GM10266 (cell line): ENCODE measurements around the gene ICA1.

ENCODE experiments used
- DNase-seq: peaks from one replicate; pipeline ENCODE4 v3.0.0; 2012; ENCODE audit errors: extremely low spot score
- TF ChIP-seq, protein P1 (sequence below): IDR thresholded peaks from 2 replicates; pipeline ENCODE4 v1.5.1; 2012; ENCODE audit warnings: mild to moderate bottlenecking, low read depth; ENCODE audit not compliant: control insufficient read depth, insufficient read depth; ENCODE audit errors: missing control alignments

ICA1 gene

DNA sequence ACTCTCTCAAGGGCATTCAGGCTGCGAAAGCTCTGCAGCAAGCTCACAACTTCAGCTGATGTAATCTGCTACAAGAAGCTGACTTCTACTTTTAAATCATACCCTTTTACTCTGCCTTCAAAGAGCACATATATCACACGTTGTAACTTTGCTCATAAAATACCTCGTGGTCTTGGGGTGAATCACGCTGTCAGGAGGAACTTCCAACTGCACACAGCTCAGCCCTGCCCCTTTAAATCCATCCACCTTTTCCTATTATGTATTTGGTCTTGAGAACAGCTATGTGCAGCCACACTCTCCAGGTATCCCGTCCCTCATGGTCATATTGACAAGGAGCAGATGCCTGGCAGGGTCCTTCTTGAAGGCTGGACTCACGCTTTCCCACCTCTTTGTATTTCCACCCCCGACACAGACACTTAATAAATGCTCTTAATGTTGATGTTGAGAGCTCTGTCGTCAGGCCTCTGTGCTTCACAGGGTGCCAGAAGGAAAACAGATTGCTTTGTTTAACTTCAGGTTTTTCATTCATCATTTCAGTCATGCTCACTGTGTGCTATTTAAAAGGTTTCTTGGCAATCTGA is 47.6 kb downstream of the ICA1 start:
- no peak for DNase-seq
- TF ChIP-seq, protein P1, sequence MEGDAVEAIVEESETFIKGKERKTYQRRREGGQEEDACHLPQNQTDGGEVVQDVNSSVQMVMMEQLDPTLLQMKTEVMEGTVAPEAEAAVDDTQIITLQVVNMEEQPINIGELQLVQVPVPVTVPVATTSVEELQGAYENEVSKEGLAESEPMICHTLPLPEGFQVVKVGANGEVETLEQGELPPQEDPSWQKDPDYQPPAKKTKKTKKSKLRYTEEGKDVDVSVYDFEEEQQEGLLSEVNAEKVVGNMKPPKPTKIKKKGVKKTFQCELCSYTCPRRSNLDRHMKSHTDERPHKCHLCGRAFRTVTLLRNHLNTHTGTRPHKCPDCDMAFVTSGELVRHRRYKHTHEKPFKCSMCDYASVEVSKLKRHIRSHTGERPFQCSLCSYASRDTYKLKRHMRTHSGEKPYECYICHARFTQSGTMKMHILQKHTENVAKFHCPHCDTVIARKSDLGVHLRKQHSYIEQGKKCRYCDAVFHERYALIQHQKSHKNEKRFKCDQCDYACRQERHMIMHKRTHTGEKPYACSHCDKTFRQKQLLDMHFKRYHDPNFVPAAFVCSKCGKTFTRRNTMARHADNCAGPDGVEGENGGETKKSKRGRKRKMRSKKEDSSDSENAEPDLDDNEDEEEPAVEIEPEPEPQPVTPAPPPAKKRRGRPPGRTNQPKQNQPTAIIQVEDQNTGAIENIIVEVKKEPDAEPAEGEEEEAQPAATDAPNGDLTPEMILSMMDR, result no peak

DNA sequence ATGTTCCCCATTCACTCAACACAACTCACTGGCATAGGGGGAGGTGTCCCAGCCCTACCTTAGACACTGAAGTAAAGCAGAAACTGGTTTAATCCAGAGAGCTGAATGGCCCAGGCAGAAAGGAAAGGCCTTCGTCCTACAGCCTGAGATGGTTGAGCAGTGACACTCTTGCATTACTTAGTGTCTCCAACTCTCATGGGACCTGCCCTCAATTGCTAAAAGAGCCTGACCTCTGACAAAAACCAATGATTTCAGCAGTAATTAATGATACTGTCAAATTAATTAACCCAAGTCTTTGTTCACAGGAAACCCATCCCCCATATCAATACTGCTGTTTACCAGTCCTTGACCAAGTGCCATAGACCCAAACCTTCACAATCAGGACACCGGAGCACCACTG is 48.6 kb downstream of the ICA1 start:
- DNase-seq, result no peak
- TF ChIP-seq, protein P1, result no peak

DNA sequence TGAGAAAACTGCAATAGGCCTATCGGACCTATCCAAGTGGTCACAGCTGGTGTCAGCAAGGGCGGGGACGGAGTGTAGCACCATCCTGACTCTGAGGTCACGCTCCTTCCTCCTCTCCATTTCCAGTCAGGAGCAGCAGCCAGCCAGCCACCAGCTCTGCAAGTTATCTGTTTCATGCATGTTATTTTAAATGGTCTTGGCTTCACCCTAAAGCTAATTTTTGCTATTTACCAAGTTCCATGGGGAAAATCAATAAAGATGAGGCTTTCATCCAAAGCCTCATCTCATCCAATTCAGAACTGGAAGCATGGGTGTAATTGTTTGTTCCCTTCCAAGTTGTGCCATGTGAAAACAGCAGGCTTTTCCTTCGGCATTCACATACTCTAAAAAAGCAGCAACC is 49.3 kb downstream of the ICA1 start:
- TF ChIP-seq, protein P1, result no peak
- no peak for DNase-seq

DNA sequence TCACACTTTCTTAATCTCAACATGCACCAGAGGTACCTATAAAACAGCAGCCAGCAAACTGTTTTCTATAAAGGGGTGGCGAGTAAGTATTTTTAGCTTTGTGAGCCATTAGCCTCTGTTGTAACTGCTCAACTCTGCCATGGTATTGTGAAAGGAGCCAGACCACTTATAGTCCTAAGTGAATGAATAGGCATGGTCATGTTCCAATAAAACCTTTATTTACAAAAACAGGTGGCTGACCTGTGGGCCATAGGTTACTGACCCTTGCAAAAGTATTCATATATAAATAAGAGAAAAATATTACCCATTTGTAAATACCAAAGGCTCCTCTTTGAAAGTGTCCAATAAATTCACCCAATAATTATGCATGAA is 50.3 kb downstream of the ICA1 start:
- DNase-seq, result no peak
- TF ChIP-seq, protein P1, result no peak

DNA sequence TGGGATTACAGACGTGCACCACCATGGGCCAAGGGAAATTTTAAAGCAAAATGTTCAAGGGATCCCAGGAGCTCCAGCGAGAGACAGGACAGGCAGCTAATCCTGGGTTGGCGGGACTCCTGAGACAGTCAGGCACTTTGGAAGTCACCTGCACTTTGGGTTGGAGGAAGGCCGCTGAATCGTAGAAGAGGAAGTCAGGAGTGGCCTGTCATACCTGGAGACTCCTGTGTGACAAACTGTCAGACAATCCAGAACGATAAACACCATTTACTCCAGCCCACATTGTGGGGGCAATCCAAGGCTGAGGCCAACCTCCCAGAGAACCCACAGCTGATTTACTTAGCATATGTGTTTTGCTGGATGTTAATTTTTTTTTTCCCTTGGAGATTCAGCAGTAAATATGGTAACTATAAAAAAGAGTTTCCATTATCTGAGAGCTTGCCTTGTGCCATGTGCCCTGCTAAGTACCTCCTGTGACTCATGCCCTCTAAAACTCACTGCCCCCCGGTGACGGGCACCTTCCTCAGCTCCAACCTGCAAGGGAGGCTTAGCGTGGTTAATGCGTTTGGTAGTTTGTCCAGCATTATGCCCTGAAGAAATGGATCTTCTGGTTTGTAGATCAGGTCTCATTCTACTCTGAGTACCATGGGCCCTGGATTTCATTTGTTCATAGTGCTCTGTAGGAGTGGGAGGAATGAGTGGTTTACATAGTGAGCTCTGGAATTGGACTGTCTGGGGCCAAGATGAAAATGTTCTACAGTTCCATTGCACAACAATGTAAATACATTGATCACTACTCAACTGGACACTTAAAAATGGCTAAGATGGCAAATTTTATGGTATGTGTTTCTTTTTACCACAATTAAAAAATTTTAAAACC is 50.9 kb downstream of the ICA1 start:
- DNase-seq, result no peak

DNA sequence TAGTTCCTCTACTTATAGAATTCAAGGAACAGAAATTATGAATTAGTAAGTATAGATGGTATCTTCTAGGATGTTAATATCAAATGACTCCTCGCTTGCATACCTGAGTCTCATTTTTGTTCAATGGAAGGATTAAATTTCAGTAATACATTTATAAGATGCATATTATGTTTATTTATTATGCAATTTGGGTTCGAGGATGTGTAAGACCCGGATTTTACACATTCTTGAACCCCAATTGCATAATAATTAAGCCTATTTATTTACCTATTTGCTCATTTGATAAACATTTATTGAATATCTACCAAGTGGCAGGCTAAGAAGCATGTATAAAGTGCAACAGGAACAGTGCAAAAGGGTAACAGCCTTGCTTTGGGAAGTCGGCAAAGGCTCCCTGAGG is 52.6 kb downstream of the ICA1 start:
- TF ChIP-seq, protein P1, result no peak
- no peak for DNase-seq

More for the DNA sequence above, 50.9 kb downstream of the ICA1 start:
- TF ChIP-seq, protein P1, result no peak

DNA sequence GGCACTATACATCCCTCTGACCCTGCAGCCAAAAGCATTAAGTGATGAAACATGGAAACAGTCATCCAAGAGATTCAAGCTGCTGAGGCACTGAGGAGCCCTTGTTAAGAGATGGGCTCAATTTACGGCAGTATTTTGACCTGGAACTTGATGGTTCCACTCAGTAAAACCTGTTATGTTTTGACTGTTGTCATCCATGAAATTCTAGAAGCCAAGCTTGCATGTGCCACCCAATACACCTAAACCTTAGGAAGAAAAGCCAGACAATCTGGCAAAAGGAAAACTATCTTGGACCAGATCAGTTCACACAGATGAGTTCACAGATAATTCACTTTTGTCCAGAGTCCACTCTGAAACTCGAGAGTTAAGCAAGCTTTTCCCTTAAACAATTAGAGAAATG is 53.2 kb downstream of the ICA1 start:
- TF ChIP-seq, protein P1, result no peak
- DNase-seq, result no peak
